ENCODE results near the gene ZNF524.

Gene ZNF524

DNA sequence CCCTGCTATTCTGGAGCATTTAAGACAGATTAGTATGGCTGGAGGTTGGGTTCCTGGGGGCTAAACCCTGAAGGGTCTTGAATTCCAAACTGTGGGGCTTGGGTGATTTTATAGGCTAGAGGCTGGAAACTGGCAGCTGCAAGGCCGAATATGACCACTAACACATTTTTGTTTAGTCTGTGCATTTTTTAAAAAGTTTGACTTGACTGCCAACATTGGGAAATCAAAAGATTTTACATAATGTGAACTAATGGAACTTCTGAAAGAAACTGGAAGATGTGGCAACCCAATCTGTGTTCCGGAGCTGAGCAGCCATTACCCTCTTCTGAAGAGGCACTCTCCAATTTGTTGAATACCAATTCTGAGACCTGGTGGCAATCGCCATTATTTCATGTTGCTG is 19.2 kb downstream of the ZNF524 start:
- Histone ChIP-seq H3K27ac (ENCODE audit: low read length) (no peak overlapping the region), H3K4me1 (ENCODE audit: low read length) (peaks cover 5% of the 10 kb centered on the region; the same call in 1 of the 2 replicates), H3K36me3 (replicated peaks; ENCODE audit: low read depth, low read length) (peaks cover 37% of the 10 kb centered on the region), H4K20me1 (ENCODE audit: insufficient read depth, low read length) (0 out of 2 replicates have a peak, but pooled peaks cover 3% of the 10 kb centered on the region), H3K9me3 (ENCODE audit: insufficient read depth, low read length) (no peaks in the 10 kb centered on the region), H3K4me3 (ENCODE audit: low read length) (no peak overlapping the region), H3K27me3 (ENCODE audit: low read depth, low read length) (no peaks in the 10 kb centered on the region), H2AFZ (ENCODE audit: low read depth, low read length) (no peak overlapping the region), H3K9ac (ENCODE audit: low read length) (no peak overlapping the region), H3K79me2 (ENCODE audit: low read length) (no peaks in the 10 kb centered on the region; the same call in 1 of the 2 replicates), H3K4me2 (ENCODE audit: low read length) (no peak overlapping the region)
- TF ChIP-seq, protein P1, sequence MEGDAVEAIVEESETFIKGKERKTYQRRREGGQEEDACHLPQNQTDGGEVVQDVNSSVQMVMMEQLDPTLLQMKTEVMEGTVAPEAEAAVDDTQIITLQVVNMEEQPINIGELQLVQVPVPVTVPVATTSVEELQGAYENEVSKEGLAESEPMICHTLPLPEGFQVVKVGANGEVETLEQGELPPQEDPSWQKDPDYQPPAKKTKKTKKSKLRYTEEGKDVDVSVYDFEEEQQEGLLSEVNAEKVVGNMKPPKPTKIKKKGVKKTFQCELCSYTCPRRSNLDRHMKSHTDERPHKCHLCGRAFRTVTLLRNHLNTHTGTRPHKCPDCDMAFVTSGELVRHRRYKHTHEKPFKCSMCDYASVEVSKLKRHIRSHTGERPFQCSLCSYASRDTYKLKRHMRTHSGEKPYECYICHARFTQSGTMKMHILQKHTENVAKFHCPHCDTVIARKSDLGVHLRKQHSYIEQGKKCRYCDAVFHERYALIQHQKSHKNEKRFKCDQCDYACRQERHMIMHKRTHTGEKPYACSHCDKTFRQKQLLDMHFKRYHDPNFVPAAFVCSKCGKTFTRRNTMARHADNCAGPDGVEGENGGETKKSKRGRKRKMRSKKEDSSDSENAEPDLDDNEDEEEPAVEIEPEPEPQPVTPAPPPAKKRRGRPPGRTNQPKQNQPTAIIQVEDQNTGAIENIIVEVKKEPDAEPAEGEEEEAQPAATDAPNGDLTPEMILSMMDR (IDR thresholded peaks at IDR 0.05; ENCODE audit: low read depth, low read length) = no peak
- TF ChIP-seq EZH2phosphoT487 (IDR thresholded peaks at IDR 0.05; ENCODE audit: low read depth) = no peak

DNA sequence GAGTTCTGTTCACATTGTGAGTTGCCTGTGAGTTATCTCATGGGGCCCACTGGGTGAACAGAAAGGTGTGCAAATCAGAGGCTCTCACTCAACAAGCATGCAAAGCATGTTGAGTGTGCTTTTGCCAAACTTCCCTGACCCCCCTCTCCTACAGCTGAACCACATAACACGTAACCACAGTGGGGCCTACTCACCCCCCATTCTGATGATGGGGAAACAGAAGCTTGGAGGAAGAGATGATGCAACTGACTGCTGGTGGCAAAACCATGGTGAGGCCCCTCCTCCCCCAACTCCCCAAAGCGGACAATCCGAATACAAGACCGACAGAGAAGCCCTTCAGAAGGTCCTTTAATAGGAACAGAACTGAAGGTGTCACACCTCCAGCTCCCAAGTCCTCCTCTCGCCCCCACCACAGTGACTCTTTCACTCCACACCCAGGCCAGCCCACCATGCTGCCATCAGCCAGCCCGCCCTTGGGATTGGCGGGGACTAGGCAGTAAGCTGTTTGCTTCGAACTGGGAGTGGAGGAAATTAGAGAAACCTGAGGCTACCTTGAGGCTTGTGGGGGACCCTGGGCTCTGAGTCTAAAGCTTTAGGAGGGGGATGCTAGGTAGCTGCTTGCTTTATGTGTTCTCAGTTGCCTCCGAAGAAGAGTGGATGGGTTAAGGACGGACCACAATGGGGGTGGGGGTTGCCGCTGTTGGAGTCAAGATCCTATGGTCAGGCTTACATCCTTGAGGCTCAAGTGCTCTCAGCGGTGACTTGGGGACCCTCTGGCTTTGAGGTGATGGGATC is 20.5 kb downstream of the ZNF524 start:
- Histone ChIP-seq H3K4me2 (ENCODE audit: low read length) (no peak overlapping the region), H3K9ac (ENCODE audit: low read length) (no peak overlapping the region), H3K4me3 (ENCODE audit: low read length) (no peak overlapping the region), H3K27ac (ENCODE audit: low read length) (no peak overlapping the region), H3K9me3 (ENCODE audit: insufficient read depth, low read length) (no peaks in the 10 kb centered on the region), H2AFZ (ENCODE audit: low read depth, low read length) (no peak overlapping the region), H3K36me3 (replicated peaks; ENCODE audit: low read depth, low read length) (peaks cover 28% of the 10 kb centered on the region), H3K27me3 (ENCODE audit: low read depth, low read length) (no peaks in the 10 kb centered on the region), H4K20me1 (ENCODE audit: insufficient read depth, low read length) (0 out of 2 replicates have a peak, but pooled peaks cover 3% of the 10 kb centered on the region), H3K79me2 (ENCODE audit: low read length) (no peaks in the 10 kb centered on the region; the same call in 1 of the 2 replicates), H3K4me1 (ENCODE audit: low read length) (peaks cover 10% of the 10 kb centered on the region)
- TF ChIP-seq, protein P1 (IDR thresholded peaks at IDR 0.05; ENCODE audit: low read depth, low read length) = no peak
- no peak for TF ChIP-seq EZH2phosphoT487 (IDR thresholded peaks at IDR 0.05; ENCODE audit: low read depth)

DNA sequence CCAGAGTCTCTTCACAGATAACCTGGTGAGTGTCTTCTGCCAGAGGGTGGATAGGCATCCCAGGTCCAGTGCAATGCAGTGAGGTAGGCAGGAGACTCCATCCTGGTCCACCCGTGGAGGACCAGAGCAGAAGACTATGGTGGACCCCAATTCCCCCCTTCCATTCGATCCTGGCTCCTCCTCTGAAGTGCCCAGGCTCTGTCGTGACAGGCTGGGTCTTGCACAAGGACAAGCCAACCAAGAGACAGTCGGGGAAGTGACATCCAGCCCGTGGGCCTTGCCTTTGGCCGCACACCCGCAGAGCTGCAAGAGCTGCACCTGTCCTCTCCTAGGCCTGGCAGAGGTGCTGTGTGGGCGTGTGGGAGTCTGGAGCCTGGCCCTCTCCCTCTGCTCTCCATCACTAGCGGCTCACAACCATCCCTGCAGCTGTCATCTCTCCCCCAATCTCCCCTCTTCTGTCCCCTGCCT is 21.2 kb downstream of the ZNF524 start:
- Histone ChIP-seq H3K36me3 (replicated peaks; ENCODE audit: low read depth, low read length) (peaks cover 22% of the 10 kb centered on the region), H3K9ac (ENCODE audit: low read length) (no peak overlapping the region), H2AFZ (ENCODE audit: low read depth, low read length) (no peak overlapping the region), H3K9me3 (ENCODE audit: insufficient read depth, low read length) (no peaks in the 10 kb centered on the region), H3K4me2 (ENCODE audit: low read length) (no peak overlapping the region), H3K79me2 (ENCODE audit: low read length) (no peaks in the 10 kb centered on the region), H3K27me3 (ENCODE audit: low read depth, low read length) (no peaks in the 10 kb centered on the region), H3K4me1 (ENCODE audit: low read length) (peaks cover 14% of the 10 kb centered on the region), H3K27ac (ENCODE audit: low read length) (no peak overlapping the region), H3K4me3 (ENCODE audit: low read length) (no peak overlapping the region), H4K20me1 (ENCODE audit: insufficient read depth, low read length) (0 out of 2 replicates have a peak, but pooled peaks cover 3% of the 10 kb centered on the region)
- no peak for TF ChIP-seq EZH2phosphoT487 (IDR thresholded peaks at IDR 0.05; ENCODE audit: low read depth)
- TF ChIP-seq, protein P1 (IDR thresholded peaks at IDR 0.05; ENCODE audit: low read depth, low read length) = no peak

DNA sequence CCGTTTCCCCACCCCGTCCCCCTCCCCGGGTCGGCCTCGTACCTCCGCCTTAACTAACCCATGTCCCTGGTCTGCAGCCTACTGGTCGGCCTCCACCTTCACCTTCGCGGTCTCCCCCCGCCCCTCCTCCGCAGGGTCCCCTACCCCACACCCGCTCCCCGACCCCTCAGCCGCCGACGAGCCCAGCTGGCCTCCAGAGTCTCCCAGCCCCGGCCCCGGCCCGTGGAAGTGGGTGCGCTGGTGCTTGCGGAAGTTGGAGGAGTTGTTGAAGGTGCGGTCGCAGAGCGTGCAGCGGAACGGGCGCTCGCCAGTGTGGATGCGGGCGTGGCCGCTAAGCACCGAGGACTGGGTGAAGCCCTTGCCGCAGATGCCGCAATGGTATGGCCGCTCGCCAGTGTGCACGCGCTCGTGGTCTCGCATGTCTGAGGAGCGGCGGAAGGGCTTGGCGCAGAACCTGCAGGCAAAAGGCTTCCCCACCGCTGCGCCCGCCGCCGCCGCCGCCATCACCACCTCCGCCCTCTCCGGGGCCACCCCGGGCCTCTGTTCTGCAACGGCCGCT is 21.7 kb downstream of the ZNF524 start:
- Histone ChIP-seq H4K20me1 (ENCODE audit: insufficient read depth, low read length) (0 out of 2 replicates have a peak, but pooled peaks cover 3% of the 10 kb centered on the region), H3K27ac (ENCODE audit: low read length) (no peak overlapping the region), H3K9me3 (ENCODE audit: insufficient read depth, low read length) (no peaks in the 10 kb centered on the region), H3K79me2 (ENCODE audit: low read length) (no peaks in the 10 kb centered on the region), H3K4me2 (ENCODE audit: low read length) (no peak overlapping the region), H3K4me1 (ENCODE audit: low read length) (peaks cover 19% of the 10 kb centered on the region), H3K36me3 (replicated peaks; ENCODE audit: low read depth, low read length) (peaks cover 18% of the 10 kb centered on the region), H3K4me3 (ENCODE audit: low read length) (no peak overlapping the region), H3K27me3 (ENCODE audit: low read depth, low read length) (no peaks in the 10 kb centered on the region), H2AFZ (ENCODE audit: low read depth, low read length) (no peak overlapping the region), H3K9ac (ENCODE audit: low read length) (no peak overlapping the region)
- TF ChIP-seq EZH2phosphoT487 (IDR thresholded peaks at IDR 0.05; ENCODE audit: low read depth) = no peak
- TF ChIP-seq, protein P1 (IDR thresholded peaks at IDR 0.05; ENCODE audit: low read depth, low read length) = no peak

Measured in OCI-LY3 (cell line).